ENCODE results near the gene FHOD3. TPM values are rescaled to one million over a fixed set of nuclear protein-coding genes. Genes with fewer than 3 reads are reported as not detected.

Gene FHOD3
- total RNA-seq, 2 donors from 2014 or later: 66.0 to 114 TPM

DNA sequence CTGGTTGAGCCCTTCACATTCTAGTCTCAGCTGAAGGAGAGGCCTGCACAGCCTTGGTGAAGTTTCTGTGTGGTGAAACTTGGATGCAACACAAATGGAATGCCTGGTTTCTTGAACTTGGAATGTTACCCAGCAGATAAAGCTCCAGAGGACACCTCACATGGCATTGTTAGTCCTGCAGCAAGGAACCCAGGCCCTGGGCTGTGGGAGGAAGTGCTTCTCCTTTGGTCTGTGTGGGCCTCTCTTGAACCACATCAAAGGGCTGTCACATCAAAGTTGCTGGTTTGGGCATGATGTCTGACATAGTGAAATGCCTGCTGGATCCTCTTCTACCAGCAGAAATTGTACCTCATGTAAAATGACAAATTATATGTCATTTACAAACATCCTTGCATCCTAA is 198.5 kb downstream of the FHOD3 start:
- Histone ChIP-seq H3K36me3 (no peaks in the 10 kb centered on the region), H3K27me3 (no peaks in the 10 kb centered on the region), H3K27ac (no peak overlapping the region), H3K4me1 (peaks cover 0 to 21% of the 10 kb centered on the region in 2 donors), H3K9me3 (no peaks in the 10 kb centered on the region), H3K4me3 (no peak overlapping the region)
- no peak for DNase-seq (ENCODE audit: low spot score)
- TF ChIP-seq CTCF (IDR thresholded peaks at IDR 0.05): no peak

GRCh38 chr18:36499938-36500337 is 202.4 kb downstream of the FHOD3 start:
- Histone ChIP-seq H3K4me3 (no peak overlapping the region), H3K27me3 (no peaks in the 10 kb centered on the region), H3K9me3 (no peaks in the 10 kb centered on the region), H3K4me1 (peaks cover 0 to 5% of the 10 kb centered on the region in 2 donors), H3K36me3 (no peaks in the 10 kb centered on the region), H3K27ac (no peak overlapping the region)
- DNase-seq (ENCODE audit: low spot score): no peak
- no peak for TF ChIP-seq CTCF (IDR thresholded peaks at IDR 0.05)

DNA sequence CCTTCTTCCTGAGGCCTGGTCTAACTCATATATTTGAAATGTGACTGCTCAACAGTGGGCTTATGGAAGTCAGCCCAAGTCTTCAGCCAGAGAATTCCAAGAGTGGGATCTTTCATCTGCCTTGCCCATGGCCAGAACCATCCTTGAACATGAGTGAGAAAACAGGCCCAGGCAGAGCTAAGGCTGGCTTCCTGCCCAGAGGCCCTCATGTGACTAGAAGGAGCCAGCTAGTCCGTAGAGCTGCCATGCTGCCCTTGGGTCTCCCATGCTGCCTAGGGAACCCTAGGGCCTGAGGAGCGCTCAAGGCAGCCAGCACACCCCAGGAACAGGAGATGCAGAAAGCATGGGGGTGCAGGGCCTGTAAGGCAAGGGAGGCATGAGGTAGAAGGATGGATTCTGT is 203.6 kb downstream of the FHOD3 start:
- H3K4me3 ChIP-seq: no peak overlapping the region
- peaks cover 0 to 5% of the 10 kb centered on the region in 2 donors for H3K4me1 ChIP-seq
- H3K27me3 ChIP-seq: no peaks in the 10 kb centered on the region
- no peaks in the 10 kb centered on the region for H3K36me3 ChIP-seq
- no peak overlapping the region for H3K27ac ChIP-seq
- DNase-seq (ENCODE audit: low spot score): no peak
- no peaks in the 10 kb centered on the region for H3K9me3 ChIP-seq
- no peak for TF ChIP-seq CTCF (IDR thresholded peaks at IDR 0.05)

DNA sequence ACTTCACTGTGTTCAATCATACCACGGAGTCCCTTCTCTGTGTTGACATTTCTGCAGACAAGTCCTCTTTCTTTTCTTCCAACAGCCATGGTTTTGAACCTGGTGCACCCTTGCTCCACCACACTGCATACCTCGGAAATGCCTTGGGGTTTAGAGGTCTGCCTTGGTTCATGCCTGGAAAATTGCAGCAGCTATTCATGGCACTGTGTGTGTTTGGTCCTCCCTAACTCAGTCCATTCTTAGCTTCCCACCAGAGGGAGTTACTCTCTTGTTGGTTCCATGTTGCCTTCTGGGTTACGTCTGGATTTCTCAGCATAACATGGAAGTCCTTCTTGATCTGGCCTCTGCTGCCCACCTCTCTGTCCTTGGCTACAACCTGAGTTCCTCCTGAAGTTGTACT is 206.0 kb downstream of the FHOD3 start:
- H3K36me3 ChIP-seq: no peaks in the 10 kb centered on the region
- H3K27me3 ChIP-seq: no peaks in the 10 kb centered on the region
- no peak overlapping the region for H3K27ac ChIP-seq
- H3K9me3 ChIP-seq: no peaks in the 10 kb centered on the region
- no peak for TF ChIP-seq CTCF (IDR thresholded peaks at IDR 0.05)
- no peak for DNase-seq (ENCODE audit: low spot score)
- no peak overlapping the region for H3K4me3 ChIP-seq
- H3K4me1 ChIP-seq: peaks cover 0 to 5% of the 10 kb centered on the region in 2 donors

DNA sequence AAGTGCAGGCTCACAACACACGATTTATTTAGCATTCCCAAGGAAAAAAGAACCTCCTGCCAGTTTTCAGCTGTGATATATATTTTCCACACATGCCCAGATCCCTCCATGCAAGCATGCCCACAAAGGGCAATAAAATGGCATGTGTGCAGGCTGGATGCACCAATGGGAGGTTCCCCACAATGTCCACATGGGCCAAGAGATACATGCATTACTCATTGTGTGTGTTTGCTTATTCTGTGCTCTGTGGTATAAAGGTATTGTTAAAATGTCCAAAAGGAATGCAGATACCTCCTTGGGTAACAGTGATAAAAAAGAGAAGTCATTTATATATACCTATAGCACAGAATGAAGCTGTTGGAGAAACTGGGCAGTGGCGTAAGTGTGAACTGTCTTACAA is 207.4 kb downstream of the FHOD3 start:
- no peak for DNase-seq (ENCODE audit: low spot score)
- Histone ChIP-seq H3K27ac (no peak overlapping the region), H3K27me3 (no peaks in the 10 kb centered on the region), H3K36me3 (no peaks in the 10 kb centered on the region), H3K4me3 (no peak overlapping the region), H3K9me3 (no peaks in the 10 kb centered on the region), H3K4me1 (peaks cover 0 to 5% of the 10 kb centered on the region in 2 donors)
- no peak for TF ChIP-seq CTCF (IDR thresholded peaks at IDR 0.05)

DNA sequence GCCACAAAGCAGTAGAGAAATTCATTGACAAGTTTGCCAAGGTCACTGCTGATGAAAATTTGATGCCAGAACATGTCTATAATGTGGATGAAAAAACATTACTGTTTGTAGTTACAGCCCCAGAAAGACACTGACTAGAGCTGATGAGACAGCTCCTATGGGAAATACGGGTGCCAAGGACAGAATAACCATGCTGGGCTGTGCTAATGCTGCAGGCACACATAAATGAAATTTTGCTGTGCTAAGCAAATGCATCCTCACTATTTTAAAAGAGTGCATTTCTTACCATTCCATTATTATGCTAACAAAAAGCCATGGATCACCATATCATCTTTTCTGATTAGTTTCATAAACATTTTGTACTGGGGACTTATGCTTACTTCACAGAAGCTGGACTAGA is 208.2 kb downstream of the FHOD3 start:
- H3K4me3 ChIP-seq: no peak overlapping the region
- no peak for TF ChIP-seq CTCF (IDR thresholded peaks at IDR 0.05)
- H3K36me3 ChIP-seq: no peaks in the 10 kb centered on the region
- no peak overlapping the region for H3K27ac ChIP-seq
- H3K9me3 ChIP-seq: no peaks in the 10 kb centered on the region
- no peaks in the 10 kb centered on the region for H3K27me3 ChIP-seq
- no peak for DNase-seq (ENCODE audit: low spot score)
- peaks cover 0 to 1% of the 10 kb centered on the region in 2 donors for H3K4me1 ChIP-seq

All from right atrium auricular region (tissue), 2 donors.